NCI-H748 (cell line): ENCODE results near the gene UPK3A.

Experiments
- DNase-seq: peaks from one replicate; lab custom pipeline; 2025; ENCODE audit not compliant: unreplicated experiment; lab: John Stamatoyannopoulos, UW

The UPK3A gene

DNA sequence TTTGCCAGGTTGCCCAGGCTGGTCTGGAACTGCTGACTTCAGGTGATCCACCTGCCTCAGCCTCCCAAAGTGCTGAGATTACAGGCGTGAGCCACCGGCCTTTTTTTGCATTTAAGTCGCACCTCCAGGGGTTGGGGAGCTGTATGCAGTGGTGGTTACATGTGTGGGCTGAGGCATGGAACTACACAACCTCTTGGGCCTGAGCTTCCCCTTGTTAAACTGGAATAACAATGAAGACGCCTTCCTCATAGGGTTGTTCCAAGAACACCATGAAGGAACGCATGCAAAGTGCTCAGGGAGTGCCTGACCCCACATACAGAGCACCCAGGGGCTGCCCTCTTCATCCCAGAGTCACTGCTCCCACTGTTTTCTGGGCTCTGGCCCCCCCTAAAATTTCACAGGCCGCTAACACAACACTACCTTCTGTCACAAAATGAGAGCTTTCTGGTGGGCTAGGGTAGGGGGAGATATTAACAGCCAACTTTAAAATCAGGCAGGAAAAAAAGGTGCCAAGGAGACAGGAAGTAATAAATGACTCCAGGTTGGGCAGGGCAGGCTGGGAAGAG, 23.7 kb downstream of the UPK3A start:
- no peak for DNase-seq

DNA sequence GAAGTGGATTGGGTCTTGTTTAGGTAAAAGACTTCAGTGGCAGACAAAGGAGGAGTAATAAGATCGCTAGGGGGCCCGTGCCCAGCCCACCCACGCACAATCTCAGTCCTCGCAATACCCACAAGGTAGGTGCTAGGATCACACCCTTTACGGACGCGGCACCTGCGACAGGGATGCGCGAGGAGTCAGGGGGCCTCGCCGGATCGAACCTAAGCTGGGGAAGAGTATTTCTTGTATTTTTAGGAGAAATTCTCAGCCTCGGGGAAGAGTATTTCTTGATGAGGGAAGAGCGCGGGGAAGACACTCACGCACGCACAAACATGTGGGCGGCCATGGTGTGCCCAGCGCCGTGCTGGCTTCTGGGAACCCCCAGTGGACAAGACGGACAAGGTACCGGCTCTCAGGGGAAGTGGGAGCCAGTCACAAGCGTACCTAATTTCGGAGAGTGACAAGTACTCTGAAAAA, 24.2 kb downstream of the UPK3A start:
- DNase-seq = no peak

DNA sequence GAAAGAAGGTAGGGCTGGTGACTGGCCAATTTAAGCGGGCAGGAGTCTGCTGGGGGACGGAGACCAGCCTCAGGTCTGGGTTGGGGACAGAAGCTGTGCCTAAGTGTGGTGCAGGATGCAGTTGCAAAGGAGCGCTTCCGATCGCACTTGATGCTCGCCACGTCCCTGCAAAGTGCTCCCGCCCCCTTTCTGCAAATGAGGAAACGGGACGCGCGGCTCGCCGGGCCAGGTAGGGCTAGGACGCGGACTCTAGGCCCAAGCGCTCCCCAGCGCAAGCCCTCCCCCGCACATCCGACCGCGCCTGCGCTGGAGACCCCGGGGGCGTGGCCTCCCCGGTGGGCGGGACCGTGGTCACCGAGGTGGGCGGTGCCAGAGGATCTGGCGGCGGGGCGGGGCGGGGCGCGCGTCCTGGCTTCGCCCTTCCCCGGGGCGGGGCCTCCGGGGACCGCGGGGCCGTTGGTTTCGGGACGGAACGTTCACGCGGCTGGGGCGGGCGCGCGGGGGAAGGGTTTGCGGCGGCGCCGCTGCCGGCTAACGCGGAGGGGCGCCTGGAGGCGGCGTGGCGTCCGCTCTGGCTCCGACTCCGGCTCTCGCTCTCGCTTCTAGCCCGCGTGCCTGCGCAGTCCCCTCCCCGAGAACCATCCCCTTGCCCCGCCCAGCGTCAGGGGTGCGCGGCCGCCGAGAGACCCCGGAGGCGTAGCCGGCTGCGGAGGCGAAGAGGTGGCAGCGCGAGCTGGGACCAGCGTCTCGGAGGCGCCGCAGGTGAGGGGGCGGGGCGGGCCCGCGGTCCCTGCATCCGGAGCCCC, 24.9 kb downstream of the UPK3A start, which contains the start of gene FAM118A:
FAM118A (plus strand) TSS at position 513 of the 806 bp plus-strand sequence. CDS start 12,446 bp downstream, outside the sequence.
- DNase-seq = peak; percentile 97

DNA sequence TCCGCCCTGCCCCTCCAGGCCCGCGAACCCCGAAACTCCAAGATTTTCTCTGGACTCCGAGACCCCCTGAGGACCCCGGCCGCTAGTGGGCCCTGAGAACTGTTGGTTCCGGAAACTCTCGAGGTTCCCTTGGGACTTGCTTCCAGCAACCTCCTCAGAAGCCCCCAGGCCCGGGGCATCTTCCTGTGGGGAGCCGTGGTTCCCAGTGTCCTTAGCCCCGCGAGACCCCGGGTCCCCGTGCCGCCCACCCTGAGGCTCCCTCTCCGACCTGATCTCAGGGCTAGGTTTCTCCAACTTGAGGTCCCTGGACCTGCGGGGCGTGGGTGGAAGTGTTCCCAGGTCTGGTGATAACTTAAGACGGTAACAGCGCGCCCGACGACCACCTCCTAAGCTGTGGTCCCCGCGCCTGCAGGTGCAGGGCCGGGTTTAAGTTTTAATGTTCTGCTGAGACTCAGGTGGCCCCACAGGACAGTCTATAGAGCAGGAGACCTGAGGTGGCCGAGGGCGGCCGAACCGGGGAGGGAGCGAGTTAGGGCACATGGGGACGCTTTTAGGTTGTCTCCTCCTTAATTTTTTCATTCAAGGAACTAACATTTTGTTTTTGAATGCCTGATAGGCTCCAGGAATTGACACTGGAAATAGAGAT, 25.7 kb downstream of the UPK3A start:
- DNase-seq = peak; percentile 44

DNA sequence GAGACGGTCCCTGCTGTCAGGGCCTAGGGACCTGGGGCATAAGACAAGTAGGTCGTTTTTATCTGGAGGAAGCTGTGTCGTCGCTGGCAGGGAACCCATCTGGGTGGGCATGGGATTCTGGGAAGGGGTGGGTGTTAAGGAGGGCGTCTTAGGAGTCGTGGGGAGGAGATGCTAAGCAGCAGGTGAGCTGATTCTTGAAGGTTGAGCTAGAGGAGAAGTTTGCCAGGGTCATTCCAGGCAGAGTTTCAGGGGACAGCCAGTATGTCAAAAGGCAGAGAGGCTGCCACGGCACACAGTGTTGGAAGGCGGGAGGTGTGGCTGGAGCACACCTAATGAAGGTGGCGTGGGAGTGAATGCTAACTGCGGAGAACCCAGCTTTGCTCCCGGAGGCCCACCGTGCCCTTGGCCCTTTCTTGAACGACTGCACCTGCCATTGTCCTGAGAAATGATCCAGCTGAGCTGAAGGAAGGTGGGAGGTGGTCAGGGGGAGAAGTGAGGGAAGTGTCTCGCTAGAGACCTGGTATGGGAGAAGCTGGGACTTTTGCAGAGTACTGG, 26.3 kb downstream of the UPK3A start:
- DNase-seq = no peak

DNA sequence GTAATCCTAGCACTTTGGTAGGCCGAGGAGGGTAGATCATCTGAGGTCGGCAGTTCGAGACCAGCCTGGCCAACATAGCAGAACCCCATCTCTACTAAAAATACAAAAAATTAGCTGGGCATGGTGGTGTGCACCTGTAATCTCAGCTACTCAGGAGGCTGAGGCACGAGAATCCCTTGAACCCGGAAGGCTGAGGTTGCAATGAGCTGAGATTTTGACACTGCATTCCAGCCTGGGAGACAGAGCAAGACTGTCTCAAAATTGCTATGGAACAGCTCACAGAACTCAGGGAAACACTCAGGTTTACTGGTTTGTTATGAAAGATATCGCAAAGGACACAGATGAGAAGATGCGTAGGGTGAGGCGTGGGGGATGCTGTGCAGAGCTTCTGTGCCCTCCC, 27.7 kb downstream of the UPK3A start:
- DNase-seq = no peak

DNA sequence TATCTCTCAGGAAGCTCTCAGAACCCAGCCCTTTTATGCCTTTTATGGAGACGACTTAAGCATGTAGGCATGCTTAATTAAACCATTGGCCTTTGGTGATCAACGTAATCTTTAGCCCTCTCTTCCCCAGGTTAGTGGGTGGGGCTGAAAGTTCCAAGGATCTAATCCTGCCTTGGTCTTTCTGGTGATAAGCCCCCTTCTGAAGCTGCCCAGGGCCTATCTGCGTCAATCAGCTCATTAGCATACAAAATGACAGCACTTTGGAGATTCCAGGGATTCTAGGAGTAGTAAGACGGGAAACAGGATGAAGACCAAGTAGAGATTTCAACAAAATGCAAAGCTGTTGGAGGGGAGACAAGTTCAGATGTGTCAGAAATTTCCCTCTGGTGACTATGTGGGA, 28.1 kb downstream of the UPK3A start:
- no peak for DNase-seq

DNA sequence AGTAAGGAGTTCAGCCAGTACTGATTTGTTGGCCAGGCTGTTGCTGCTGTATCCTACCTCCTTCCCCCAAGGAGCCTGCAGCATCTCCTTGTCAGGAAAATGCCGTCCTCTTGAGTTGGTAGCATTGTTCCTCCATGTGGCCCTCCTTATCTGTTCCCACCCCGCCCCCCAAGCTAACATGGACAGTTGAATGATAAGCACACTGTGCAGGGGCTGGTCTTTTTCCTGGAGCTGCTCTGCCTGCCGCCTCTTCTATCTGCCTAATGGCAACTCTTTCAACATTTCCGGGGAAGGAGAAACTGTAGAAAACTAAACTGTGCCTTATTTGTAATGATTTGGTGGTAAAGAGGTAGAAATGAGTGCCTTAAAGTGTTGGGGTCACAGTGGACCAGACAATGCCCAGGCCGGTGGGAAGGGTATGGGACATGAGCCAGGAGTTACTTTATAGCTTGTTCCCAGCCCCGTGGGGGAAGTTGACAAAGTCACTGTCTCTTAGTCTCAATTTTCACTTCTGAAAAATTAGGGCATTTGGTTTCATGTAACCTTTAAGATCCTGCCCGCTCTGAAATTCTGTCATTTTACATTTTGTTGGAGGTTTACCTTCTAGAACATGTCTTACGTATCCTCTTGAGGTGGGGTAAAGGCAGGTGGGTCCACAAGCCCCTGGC, 29.4 kb downstream of the UPK3A start:
- no peak for DNase-seq

DNA sequence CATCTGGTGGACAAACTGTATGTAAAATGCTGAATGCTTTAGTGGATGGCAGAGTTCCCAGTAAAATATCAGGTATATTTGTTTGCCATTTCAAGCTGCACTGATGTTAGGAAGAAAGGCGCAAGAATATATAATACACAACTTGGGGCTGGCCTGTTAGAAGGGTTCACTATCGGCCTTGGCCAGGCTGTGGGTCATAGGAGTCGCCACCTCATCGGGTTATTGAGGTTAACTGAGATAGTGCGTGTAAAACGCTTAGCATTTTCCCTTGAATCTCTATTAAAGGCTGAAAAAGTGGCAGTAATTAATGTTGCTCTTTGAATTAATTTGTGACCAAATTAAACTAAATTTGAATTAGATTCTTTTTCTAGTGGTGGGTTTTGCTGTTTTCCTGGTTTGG, 30.0 kb downstream of the UPK3A start:
- no peak for DNase-seq

DNA sequence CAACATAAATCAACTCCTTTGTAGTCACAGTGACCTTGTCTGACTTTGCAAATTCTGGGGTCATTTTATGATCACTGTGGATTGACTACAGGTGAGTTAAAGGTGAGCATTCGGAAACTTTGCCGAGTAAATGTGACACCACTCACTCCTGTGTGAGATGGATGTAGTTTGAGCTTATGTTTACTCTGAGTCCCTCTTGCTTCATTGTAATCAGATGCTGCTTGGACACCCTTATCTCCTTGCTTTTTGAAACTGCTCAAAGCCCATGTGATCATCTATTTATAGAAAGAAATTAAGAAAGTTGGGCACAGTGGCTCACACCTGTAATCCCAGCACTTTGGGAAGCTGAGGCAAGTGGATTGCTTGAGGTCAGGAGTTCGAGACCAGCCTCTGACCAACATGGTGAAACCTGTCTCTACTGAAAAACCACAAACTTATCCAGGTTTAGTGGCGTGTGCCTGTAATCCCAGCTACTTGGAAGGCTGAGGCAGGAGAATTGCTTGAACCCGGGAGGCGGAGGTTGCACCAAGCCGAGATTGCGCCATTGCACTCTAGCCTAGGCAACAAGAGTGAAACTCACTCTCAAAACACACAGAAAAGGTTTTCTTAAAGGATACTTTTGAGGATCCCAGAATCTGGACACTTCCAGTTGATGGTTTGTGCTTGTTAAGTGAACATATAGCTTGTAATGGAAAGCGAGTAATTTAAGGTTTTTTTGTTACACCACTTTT, 32.2 kb downstream of the UPK3A start:
- no peak for DNase-seq

DNA sequence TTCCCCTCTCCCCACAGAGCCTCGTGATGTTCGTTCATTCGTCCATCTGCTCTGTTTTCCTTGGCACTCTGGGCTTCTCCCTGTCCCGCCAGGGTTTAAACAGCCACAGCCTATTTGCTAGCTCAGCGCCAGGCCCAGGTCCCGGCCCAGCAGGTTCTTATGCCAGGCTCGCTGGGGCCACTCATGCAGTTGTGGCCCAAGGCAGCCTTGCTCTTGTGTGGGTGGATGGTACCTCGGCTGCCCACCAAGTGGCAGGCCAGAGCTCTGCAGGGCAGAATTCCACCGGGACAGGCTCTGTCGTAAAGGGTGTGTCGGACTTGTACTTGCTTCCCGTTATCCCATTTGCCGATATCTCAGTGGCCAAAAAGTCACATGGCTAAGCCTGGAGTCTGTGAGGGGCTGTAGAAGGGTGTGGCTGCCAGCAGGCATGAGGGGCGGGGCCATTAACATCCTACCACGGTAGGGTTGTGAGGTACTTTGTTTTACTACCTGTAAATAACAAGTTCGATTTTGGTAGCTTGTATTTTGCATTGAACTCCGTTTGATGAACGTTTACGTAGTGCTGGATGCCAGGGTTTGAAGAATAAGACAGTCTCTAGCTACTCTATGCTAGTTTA, 32.9 kb downstream of the UPK3A start:
- peak; percentile 90 for DNase-seq

DNA sequence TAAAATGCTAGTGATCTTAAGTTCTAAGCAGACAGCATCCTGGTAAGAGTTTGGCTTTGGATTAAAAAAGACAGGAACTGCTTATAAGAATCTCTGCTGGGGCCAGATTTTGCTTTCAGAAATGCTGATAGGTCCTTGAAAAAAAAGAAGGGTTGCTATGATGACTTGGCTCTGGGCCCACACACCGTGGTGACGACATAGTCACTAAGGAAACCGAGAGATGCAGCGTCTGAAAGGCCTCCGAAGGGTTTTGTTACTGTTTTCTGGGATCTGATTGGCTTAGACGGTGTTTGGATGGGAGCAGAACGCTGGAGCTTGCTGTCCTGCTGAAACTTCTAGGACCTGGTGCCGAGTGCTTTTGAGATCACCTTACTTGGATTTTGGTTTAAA, 33.4 kb downstream of the UPK3A start:
- DNase-seq = peak; percentile 94

DNA sequence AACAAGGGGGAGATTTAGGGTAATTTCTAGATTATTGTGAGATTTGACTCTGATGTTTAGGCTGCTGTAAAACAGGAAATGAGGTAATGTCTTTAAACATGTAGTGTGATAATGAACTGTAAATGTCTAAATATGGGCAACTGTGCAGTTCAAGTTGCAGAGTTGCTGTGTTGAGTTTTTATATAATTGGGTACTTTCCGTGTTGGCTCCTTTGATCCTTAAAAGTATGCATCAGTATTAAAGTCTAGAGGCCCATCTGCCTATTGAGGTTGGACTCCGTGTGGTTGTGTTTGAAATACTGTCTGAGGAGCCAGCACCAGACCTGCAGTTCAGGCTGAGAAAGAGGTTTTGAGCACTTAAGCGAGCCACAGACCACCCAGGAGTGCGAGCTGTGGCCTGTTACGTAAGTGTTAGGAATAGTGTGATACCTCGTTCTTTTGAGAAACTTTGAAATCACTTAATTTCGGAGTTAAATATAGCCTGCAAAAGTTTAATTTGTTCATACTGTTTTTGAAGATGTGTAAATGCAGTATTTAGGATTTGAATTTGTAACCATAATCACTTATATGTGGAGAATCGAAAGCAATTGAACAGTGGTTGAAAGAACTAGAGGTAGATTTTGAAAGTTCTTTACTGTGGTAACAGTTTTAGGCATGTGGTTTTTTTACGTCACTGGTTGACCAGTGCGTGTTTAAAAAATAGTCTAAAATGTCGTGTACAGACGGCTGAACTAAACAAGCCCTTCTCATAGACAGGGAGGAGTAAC, 34.0 kb downstream of the UPK3A start:
- DNase-seq = no peak

DNA sequence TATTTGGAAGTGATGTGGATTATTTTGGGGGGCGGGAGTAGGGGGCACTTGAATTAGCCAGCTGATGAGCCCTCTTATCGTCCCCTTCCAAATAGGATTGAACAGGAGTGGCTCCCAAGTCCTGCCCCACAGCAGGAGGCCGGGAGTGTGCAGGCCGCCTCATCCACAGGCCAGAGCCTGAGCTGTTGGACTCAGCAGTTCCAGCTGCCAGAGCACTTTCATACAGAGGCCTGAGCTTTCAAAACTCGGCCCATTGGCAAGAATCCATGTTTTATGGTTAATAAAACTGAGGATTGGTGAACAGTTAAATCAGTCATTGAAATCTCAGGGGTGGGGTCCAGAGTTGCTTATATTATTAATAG, 34.6 kb downstream of the UPK3A start:
- DNase-seq = no peak

DNA sequence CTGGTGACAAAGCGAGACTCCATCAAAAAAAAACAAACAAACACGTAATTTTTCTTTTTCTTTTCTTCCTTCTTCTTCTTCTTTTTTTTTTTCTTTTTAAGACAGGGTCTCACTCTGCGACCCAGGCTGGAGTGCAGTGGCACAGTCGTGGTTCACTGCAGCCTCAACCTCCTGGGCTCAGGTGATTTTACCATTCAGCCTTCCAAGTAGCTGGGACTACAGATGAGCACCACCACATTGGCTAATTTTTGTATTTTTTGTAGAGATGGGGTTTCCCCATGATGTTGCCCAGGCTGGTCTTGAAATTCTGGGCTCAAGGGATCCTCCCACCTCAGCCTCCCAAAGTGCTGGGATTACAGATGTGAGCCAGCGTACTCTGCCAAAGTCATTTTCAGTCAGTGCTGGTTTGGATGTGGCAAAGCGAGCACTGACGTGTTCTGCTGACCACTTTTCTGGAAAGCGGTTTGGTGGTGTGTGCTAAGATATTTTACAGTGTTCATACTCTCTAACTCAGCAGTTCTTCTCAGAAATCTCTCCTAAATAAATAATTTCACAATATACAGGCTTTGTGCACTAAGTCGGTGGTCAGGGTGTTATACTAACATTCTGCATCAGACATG, 35.7 kb downstream of the UPK3A start:
- no peak for DNase-seq

DNA sequence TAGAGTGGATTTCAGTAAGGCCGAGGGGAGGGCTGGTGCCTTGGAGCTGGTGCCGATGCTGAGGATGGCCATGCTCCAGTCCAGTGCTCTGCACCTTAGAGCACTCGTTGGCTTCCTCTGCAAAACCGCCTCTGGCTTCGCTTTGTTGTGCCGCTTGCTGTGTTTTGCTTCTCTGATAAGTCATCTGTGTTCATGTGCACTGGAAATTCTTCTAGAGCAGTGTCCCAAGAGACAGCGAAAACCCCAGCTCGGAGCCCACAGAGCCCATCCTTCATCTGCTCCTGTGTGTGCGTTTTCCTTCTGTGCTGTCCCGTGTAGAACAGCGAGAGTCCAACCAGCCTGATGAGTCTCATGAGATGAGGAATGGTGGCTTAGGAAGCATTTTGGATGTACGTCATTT, 37.1 kb downstream of the UPK3A start:
- DNase-seq = no peak

DNA sequence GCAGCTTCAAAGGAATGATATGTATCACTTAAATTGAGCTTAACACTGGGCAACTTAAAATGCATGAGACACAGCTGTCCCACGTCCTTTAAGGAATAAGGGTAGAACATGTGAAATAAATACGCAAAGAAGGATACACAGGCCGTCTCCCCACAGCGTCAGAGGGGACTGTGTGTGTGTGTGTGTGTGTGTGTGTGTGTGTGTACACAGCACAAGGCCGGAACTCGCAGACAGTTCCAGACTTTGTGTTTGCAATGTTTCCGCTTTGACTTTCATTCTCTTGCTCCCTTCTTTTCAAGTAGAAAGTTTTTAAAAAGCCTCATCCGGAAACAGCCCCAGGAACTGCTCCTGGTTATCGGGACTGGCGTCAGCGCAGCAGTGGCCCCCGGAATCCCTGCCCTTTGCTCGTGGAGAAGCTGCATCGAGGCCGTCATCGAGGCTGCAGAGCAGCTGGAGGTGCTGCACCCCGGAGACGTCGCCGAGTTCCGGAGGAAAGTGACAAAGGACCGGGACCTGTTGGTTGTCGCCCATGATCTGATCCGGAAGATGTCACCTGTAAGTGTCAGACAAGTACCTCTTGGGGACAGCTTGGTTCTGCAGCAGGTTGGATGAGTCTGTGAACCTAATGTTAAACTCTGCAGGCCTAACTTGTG, 38.2 kb downstream of the UPK3A start:
- DNase-seq = no peak

DNA sequence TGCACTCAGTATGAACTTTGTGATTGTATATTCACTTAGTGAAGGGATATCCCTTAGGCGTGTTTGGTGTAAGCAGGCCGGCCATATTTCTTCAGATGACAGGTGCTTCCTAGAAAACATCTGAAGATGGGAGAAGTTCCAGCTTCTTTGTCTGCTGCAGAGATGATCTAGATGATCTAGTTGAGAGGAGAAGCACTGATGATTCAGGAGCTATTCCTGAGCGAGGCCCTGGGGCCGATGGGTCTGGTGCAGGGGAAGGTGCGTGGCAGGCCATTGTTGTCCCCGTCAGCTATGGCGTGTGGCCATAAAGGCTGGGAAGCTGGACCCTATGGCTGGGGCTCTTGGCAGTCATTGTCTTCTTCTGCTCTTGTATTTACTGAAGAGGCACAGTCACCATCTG, 38.9 kb downstream of the UPK3A start:
- DNase-seq = no peak

DNA sequence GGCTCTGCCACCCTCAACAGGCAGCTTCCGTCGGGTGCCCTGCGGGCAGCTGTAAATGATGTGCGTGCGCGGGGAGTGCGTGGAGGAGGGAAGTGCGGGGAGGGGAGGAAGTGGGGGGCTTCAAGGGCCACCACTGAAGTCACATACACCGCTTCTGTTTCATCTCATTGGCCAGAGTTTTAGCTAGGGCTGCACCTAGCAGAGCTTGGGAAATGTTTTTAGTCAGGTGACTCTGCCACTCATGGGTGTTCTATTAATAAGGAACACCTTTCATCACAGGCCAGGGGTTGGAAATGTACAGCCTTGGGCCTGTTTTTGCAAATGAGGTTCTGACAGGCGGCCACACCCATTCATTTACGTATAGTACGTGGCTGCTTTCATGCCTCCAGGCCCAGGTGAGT, 39.6 kb downstream of the UPK3A start:
- DNase-seq = no peak
